ENCODE data around the gene CCR4.
"Not testable (repeated sequence)": the region's sequence is repeated elsewhere in the genome, so short reads cannot be mapped to it uniquely, and the experiment has no call there.

The CCR4 gene

DNA sequence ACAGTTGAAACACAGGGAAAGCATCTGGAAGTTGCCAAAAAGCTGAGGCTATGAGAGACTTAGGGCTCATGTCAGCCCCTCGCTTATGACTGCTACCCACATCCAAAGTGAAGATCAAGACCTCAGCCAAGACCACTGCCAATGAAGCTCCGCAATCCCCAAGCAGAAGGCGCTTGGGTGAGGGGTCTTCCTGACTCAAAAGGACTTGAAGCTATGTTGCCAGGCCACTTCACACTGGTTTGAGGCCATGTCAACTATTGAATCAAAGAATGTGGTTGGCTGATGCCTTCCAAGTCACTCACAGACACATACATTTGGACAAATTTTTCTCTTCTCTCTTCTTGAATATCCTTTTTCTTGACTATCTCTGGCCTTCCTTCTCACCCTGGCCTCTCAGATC lies 928 bp upstream of the CCR4 start:
- no peak for DNase-seq

DNA sequence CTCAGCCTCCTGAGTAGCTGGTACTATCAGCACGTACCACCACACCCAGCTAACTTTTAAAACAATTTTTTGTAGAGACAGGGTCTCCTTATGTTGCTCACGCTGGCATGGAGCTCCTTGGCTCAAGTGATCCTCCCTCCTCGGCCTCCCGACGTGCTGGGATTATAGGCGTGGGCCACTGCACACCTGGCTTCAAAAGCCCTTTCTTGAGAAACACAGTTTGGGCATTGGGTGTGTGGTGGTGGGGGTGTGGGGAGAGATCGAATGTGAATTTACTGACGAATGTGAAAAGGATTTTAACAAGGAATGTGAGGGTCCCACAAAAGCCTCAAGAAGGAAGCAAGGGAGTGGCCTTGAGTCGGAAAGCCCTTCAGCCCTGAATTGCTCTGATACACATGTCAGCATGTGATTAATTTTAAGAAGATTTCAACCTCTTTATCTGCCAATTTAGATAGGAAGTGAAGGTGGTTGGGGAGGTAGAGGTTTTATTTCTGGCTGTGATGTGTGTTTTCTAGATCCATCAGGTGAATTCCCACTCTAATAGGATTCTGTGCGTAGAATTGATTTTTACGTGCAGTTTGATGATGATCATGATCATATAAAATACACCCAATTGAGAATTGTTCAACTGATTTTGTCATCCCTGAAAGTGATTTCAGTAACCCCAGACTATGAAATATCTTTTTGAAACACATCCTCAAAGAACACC lies 1.1 kb downstream of the CCR4 start:
- no peak for DNase-seq

DNA sequence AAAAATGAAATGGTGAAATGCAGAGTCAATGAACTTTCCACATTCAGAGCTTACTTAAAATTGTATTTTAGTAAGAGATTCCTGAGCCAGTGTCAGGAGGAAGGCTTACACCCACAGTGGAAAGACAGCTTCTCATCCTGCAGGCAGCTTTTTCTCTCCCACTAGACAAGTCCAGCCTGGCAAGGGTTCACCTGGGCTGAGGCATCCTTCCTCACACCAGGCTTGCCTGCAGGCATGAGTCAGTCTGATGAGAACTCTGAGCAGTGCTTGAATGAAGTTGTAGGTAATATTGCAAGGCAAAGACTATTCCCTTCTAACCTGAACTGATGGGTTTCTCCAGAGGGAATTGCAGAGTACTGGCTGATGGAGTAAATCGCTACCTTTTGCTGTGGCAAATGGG lies 3.1 kb downstream of the CCR4 start:
- DNase-seq, result no peak

DNA sequence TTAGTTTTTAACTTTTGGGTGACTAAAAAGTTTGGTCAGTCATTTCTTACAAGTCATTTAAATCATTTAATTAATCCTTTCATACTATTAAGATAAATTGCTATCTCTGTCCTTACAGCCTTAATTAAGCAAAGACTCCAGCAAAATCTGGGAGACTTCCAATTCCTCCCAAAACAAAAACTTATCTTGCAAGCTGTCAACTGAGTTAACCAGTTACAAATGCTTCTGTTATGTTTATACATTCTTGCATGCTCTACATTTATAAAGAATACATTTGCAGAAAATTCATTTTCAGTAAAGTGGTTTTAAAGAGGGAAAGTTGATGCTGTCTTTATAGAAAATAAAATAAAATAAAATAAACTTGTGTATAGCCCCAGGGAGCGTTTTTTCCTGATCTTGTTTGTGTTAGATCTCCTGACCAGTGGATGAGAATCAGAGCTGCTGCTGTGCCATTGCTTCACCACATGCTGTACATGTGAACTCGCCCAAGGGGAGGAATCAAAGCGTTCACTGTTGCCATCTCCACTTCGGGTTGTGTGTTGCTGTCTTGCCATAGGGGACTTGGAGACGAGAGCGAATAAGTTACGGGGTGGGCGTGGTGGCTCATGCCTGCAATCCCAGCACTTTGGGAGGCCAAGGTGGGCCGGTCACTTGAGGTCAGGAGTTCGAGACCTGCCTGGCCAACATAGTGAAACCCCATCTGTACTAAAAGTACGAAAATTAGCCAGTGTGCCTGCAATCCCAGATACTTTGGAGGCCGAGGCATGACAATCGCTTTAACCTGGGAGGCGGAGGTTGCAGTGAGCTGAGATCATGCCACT lies 5.5 kb downstream of the CCR4 start:
- no peak for DNase-seq

DNA sequence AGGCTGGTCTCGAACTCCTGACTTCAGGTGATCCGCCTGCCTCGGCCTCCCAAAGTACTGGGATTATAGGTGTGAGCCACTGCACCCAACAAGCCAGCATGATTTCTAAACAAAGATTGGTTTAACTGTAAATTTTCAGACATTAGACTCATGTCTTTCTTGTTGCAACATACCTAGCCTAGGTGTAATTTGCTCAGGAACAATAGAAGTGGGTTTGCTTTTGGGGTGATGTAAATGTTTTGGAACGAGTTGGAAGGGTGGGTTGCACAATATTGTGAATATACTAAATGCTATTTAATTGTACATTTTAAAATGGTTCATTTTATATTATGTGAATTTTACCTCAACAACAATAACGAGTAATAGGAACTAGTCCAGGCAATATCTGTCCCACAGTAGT lies 7.1 kb downstream of the CCR4 start:
- DNase-seq, result no peak

DNA sequence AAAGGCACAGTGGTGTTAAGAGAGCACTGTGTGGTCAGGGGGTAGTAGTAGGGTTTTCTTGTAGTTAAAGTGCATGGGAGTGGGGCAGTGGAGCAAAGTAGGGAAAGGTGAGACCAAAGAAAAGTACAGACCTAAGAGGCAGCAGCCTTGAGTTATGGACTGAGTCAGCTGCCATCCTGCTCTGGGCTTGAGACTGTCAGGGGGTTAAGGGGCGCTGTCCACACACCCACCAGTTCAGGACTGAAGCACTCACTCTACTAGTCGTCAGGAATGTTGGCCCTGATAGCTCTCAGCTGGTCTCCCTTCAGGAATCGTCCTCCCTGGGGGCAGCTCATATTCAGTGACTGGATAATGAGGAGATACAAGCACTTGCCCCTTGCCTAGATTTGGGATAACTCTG lies 7.9 kb downstream of the CCR4 start:
- no peak for DNase-seq

DNA sequence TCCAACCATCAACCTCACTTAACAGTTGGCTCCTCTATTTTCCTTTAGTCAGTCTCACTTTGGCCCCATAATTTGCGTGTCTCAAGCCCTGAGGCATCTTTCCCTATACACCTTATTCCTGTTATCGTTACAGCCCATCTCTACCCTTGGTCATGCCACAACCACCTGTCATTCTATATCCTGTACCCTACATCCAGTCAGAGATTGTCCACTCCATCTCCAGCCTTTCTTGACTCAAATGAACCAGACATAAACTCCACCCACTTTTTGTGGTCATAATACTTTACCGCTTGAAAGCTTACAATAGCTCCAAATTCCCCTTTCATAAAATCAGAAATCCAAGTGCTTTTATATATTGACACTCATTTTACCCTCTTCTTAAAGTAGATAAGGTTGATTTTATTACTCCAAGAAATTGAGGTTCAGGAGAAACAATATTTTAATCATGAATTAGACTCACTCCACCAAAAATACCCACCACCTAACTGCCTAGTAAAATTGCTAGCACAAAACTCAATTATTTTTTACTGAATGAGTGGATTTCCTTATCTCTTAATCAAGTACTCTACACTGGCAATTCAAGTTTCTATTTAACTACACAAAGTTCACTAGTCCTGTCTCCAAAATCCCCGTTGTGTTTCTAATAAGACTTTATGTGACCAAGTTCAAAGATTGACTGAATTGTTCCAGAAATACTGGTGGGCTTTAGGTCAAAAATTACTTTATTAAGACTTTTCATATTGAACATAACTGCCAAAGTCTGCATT lies 9.1 kb downstream of the CCR4 start:
- DNase-seq, result no peak

DNA sequence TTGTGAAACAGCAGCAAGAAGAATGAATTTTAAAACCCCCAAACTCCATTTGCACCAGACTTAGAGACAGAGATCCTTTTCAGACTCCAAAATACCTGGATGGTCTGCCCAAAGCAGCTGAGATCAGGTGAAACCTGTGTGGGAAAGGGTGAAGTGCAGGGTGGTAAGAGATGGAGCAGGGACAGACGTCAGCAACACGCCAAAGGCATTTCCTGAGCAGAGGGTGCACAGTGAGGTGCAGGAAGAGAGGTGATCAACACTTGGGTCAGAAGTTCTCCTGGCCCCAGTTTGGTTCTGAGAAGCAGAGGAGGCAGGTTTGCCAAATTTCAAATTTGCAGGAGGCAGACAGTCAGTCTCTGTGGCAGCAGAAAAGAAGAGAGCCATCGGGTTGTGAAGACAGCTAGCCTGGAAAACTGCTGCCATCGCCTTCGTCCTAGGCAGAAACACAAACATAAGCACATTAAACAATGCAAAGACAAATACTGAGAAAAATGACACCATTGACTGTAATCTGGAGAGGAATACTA lies 9.8 kb downstream of the CCR4 start:
- DNase-seq, result no peak

DNA sequence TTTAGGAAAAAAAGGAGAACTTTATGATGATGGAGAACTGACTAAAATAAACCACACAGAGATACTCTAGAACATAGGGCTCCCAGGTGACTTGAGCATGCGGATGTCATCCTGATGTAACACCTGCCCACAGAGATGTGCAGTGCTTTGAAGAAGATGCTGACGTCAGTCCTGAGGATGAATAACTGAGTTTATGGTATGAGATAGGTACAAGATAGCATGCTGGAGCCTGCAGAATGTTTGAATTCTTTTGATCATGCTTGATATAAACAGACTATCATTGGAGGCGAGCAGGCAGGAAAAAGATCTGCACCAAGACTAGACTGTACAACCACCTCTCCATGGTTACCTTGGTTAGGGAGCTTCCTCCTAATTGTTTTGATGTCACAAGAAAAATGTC lies 12.4 kb downstream of the CCR4 start:
- DNase-seq, result no peak

DNA sequence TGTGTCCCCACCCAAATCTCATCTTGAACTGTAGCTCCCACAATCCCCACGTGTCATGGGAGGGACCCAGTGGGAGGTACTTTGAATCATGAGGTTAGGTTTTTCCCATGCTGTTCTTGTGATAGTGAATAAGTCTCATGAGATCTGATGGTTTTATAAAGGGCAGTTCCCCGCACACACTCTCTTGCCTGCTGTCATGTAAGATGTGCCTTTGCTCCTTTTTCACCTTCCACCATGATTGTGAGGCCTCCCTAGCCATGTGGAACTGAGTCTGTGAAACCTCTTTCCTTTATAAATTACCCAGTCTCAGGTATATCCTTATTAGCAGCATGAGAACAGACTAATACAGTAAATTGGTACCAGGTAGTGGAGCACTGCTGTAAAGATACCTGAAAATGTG lies 13.3 kb downstream of the CCR4 start:
- DNase-seq, result not testable (repeated sequence)

DNA sequence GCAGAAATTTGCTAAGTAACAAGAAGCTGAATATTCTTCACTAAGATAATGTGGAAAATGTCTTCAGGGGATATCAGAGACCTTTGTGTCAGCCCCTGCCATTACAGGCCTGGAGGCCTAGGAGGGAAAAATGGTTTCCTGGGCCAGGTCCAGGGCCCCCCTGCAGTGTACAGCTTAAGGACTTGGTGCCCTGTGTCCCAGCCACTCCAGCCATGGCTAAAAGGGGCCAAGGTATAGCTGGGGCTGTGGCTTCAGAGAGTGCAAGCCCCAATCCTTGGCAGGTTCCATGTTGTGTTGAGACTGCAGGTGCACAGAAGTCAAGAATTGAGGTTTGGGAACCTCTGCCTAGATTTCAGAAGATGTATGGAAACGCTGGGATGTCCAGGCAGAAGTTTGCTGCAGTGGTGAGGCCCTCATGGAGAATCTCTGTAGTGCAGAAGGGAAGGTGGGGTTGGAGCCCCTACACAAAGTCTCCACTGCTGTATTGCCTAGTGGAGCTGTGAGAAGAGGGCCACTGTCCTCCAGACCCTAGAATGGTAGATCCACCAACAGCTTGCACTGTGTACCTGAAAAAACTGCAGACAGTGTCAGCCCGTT lies 14.3 kb downstream of the CCR4 start:
- not testable (repeated sequence) for DNase-seq

DNA sequence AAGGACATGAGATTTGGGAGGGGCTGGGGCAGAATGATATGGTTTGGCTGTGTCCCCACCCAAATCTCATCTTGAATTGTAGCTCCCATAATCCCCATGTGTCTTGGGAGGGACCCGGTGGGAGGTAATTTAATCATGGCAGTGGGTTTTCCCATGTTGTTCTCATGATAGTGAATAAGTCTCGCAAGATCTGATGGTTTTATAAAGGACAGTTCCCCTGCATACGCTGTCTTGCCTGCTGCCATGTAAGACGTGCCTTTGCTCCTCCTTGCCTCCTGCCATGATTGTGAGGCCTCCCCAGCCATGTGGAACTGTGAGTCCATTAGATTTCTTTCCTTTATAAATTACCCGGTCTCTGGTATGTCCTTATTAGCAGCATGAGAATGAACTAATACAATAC lies 15.2 kb downstream of the CCR4 start:
- DNase-seq, result not testable (repeated sequence)

DNA sequence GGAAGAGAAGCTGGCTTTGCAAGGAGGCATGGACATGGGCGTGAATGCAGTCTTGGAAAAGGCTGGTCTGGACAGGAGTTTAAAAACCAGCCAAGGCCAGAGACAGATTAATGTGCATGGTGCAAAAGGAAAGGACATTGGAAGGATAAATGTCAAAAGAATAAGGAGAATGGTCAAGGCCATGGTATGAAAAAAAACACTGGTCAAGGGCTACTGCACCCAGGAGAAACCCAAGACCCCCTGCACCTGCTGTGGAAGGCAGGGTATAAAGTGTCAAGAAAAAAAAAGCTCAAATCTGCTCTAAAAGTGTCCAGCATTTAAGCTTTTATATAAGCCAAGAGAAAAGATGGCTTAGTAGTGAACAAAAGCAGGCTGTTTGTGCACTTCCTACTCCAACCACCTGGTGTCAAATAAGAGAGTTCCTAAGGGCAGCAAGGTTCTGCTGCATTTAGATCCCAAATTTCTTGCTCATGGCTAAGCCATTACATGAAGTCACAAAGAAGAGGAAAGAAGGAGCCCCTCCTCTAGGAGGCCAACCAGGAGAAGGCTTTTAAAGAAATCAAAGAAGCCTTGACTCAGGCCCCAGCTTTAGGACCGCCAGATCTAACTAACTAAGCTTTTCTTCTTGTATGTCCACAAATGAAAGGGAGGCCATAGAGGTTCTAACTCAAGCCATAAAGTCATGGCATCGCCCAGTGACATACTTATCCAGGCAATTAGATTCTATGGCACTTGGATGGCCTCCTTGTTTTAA lies 16.9 kb downstream of the CCR4 start:
- no peak for DNase-seq

DNA sequence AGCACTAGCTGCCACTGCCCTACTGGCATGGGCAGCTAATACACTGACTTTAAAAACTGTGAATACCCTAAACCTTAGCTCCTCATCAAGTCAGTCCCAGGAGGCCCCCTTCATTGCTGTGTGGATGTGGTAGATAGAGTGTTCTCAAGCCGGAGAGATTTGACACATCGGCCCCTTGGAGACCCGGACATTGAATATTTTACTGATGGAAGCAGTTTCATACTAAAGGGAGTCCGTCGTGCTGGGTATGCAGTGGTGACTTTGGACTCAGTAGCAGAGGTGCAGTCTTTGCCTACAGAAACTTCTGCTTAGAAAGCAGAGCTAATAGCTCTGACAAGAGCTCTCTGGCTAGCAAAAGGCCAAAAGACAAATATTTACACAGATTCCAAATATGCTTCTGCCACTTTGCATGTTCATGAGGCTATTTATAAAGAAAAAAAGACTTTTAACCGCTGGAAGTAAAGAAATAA lies 17.5 kb downstream of the CCR4 start:
- DNase-seq, result no peak

DNA sequence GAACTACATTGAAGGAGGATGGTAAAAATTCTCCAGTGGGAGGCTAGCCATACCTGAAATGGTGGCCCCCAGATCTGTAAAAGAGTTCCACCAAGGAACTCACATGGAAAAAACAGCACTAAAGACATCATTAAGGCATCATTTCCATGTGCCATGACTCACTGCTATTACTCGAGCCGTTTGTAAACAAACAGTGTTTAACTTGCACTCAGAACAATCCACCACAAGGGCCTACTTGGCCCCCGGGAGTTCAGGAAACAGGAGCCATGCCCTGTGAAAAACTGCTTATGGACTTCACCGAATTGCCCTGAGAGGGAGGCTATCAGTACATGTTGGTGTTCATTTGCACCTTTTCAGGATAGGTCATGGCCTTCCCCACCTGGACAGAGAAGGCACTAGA lies 18.2 kb downstream of the CCR4 start:
- DNase-seq, result no peak

DNA sequence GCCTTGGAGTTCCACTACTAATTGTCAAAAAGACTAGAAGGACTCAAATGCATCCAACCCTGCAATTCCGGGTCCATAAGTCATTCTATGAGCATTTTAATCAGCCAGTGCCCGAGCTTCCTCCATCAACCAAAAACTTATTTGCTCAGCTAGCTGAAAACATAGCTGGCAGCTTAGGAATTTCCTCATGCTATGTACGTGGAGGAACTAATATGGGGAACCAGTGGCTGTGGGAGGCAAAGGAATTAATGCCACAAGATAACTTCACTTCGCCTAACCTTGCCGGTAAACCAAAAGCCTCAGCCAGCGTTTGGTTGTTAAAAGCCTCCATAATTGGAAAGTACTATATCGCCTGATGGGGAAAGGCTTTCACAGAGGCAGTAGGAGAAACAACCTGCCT lies 19.8 kb downstream of the CCR4 start:
- not testable (repeated sequence) for DNase-seq

DNA sequence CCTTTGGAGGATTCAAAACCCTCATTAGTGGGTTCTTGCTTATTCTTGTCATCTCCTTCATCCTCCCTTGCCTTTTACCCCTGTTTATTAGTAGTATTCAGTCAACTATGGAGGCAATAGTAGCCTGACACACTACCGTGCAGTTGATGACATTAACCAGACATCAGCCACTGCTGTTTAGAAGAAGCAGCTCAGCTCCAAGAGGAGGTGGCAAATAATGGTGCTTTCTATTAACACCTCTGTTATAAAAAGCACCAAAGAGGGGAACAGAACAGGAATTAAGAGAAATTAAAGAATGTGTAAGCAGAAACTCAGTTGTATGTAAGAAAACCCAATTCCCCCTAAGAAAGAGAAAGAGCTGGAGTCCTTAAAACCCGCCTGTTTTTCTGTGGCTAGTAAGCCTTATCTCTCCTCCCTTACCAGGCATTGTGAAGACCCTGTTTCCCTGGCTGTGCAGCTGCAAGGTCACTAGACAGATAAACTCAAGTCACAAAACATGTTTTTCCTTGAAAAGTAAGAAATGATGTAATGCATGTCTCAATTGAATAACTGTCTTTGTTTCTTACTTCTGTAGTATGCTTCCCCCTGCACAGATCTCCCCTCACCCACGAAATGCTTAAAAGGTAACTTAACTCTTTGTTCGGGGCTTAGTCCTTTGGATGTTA lies 21.2 kb downstream of the CCR4 start:
- DNase-seq, result no peak

DNA sequence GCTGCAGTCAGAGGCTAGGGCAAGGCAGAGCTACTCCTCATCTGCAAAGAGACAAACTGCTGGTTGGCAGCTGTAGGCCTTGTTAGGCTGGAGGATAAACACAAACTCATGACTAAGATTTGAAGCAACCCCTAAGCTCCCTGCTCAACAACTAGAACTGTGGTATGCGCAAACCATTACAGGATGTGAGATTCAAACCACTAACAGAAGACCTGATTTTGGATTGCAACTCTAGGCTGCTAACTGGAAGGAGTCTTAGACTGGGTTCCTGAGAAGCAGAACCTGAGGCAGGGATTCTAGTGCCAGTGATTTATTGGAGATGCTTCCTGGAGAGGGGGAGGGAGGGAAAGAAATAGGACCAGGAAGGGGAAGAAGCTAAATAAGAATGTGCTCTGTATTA lies 22.5 kb downstream of the CCR4 start:
- no peak for DNase-seq

DNA sequence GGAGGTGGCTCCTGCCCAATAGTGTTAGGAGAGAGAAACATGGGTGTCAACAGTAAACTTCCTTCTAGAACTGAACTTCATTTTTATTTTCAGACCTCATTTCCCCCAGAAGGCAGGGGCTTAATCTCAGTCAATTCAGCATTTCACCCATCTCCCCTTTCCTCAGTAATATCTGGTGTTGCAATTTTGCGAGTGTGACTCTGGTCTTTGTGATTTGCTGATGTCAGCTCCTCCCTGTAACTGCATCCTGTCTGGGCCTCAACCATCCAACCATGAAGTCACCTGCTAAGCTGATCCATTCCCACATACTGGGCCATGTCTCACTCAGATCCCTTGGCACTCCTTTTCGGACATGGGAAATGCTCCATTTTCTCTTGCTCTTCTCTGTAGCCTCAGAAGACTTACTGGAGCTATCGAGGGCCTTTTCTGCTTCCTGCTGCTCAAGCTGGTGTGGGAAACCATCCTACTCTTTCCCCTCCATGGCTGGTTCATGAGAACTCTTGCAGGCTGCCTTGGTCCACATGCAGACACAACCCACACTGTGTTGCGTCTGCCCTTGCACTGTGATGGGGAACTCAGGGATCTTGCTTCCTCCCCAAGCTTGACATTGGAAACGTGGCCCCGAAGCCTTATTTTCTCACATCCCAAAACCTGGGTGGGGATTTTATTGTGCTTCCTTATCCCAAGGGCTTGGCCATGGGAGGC lies 24.6 kb downstream of the CCR4 start:
- no peak for DNase-seq
